Liver (tissue), 9 donors: Measurements from ENCODE around the gene THSD4. TPM values are rescaled to one million over a fixed set of nuclear protein-coding genes. Genes with fewer than 3 reads are reported as not detected.

Source experiments
- DNase-seq: peaks from one replicate; pipeline ENCODE4 v3.0.0-alpha.2; 2017; ENCODE audit warnings: low spot score
- H3K27ac ChIP-seq, 2 donors: one replicate each; pipeline ENCODE4 v1.7.0; 2013; ENCODE audit warnings: inconsistent platforms in 2 of 2, low read length in 2 of 2, control low read depth in 1 of 2, low read depth in 1 of 2, mild to moderate bottlenecking in 1 of 2
- H3K27me3 ChIP-seq, 4 donors: one replicate each; pipeline versions ENCODE4 v1.6.1 to v1.7.0; 2013; ENCODE audit warnings: low read length in 3 of 4, inconsistent platforms in 1 of 4, mild to moderate bottlenecking in 1 of 4, moderate library complexity in 1 of 4; ENCODE audit not compliant: control insufficient read depth in 4 of 4, insufficient read depth in 4 of 4
- H3K36me3 ChIP-seq, 4 donors: one replicate each; pipeline versions ENCODE4 v1.6.1 to v1.7.0; 2013; ENCODE audit warnings: low read length in 3 of 4, mild to moderate bottlenecking in 3 of 4, low read depth in 1 of 4, moderate library complexity in 1 of 4; ENCODE audit not compliant: control insufficient read depth in 4 of 4, insufficient read depth in 3 of 4
- H3K4me1 ChIP-seq, 4 donors: one replicate each; pipeline versions ENCODE4 v1.6.1 to v1.7.0; 2013; ENCODE audit warnings: low read length in 3 of 4, mild to moderate bottlenecking in 3 of 4, moderate library complexity in 1 of 4; ENCODE audit not compliant: control insufficient read depth in 4 of 4, insufficient read depth in 4 of 4
- H3K4me3 ChIP-seq, 3 donors: one replicate each; pipeline versions ENCODE4 v1.6.1 to v1.7.0; 2013; ENCODE audit warnings: low read length in 3 of 3, control low read depth in 1 of 3, low read depth in 1 of 3, mild to moderate bottlenecking in 1 of 3
- H3K9ac ChIP-seq, 2 donors: one replicate each; pipeline ENCODE4 v1.7.0; 2013; ENCODE audit warnings: low read length in 2 of 2, mild to moderate bottlenecking in 2 of 2, moderate library complexity in 2 of 2, control low read depth in 1 of 2, low read depth in 1 of 2
- H3K9me3 ChIP-seq, 4 donors: one replicate each; pipeline versions ENCODE4 v1.6.1 to v1.7.0; 2013; ENCODE audit warnings: low read length in 3 of 4; ENCODE audit not compliant: control insufficient read depth in 4 of 4
- EGR1 ChIP-seq, 2 donors: IDR thresholded peaks; 2 replicates each; pipeline ENCODE4 v1.6.1; 2016 to 2018; ENCODE audit warnings: antibody characterized with exemption in 2 of 2, low read depth in 2 of 2
- FOXA1 ChIP-seq: IDR thresholded peaks from 2 replicates; pipeline ENCODE4 v1.6.1; 2016; ENCODE audit warnings: antibody characterized with exemption
- FOXA2 ChIP-seq: IDR thresholded peaks from 2 replicates; pipeline ENCODE4 v1.6.1; 2016; ENCODE audit warnings: antibody characterized with exemption
- GABPA ChIP-seq, 2 donors: IDR thresholded peaks in 1 of 2; conservative IDR thresholded peaks in 1 of 2; 2 replicates each; pipeline ENCODE4 v1.6.1; 2016; ENCODE audit warnings: antibody characterized with exemption in 2 of 2, mild to moderate bottlenecking in 1 of 2, moderate library complexity in 1 of 2
- HNF4A ChIP-seq, 2 donors: conservative IDR thresholded peaks; 2 replicates each; pipeline ENCODE4 v1.6.1; 2016; ENCODE audit warnings: antibody characterized with exemption in 2 of 2, mild to moderate bottlenecking in 2 of 2
- HNF4G ChIP-seq: IDR thresholded peaks from 2 replicates; pipeline ENCODE4 v1.6.1; 2016; ENCODE audit warnings: antibody characterized with exemption
- JUND ChIP-seq, 2 donors: IDR thresholded peaks; 2 replicates each; pipeline ENCODE4 v1.6.1; 2016; ENCODE audit warnings: antibody characterized with exemption in 2 of 2
- NR2F2 ChIP-seq: IDR thresholded peaks from 2 replicates; pipeline ENCODE4 v1.6.1; 2016; ENCODE audit warnings: antibody characterized with exemption
- RAD21 ChIP-seq, 2 donors: IDR thresholded peaks; 2 replicates each; pipeline ENCODE4 v1.6.1; 2016; ENCODE audit warnings: antibody characterized with exemption in 2 of 2, mild to moderate bottlenecking in 2 of 2
- RXRA ChIP-seq, 2 donors: IDR thresholded peaks; 2 replicates each; pipeline ENCODE4 v1.6.1; 2017 to 2018; ENCODE audit warnings: antibody characterized with exemption in 2 of 2, mild to moderate bottlenecking in 1 of 2
- SP1 ChIP-seq: IDR thresholded peaks from 2 replicates; pipeline ENCODE4 v1.6.1; 2018; ENCODE audit warnings: antibody characterized with exemption, mild to moderate bottlenecking
- TAF1 ChIP-seq: conservative IDR thresholded peaks from 2 replicates; pipeline ENCODE4 v1.6.1; 2016; ENCODE audit warnings: antibody characterized with exemption, mild to moderate bottlenecking
- YY1 ChIP-seq: IDR thresholded peaks from 2 replicates; pipeline ENCODE4 v1.6.1; 2016; ENCODE audit warnings: antibody characterized with exemption, mild to moderate bottlenecking
- WGBS: extraction: QIAGEN DNeasy Blood & Tissue Kit; methylation state at CpG from one replicate; pipeline ENCODE4 v1.1.7; 2013; 5-methylcytosine and 5-hydroxymethylcytosine counted together
- polyA plus RNA-seq, 2 donors: library from polyadenylated mRNA; stranded (reverse) in 1 of 2; unstranded in 1 of 2; fragments of 200-250 nt in 1 of 2; fragments of >200 nt in 1 of 2; fragmentation: Nextera tagmentation in 1 of 2; extraction: Ambion mirVana in 1 of 2; gene quantifications; one replicate each; pipeline versions ENCODE4 v1.2.1 to v1.2.3, GENCODE V29; 2013 to 2015
- total RNA-seq, 2 donors: library from RNA; depleted of rRNA; stranded (reverse); fragments of >200 nt; gene quantifications; one replicate each; pipeline ENCODE4 v1.2.3, GENCODE V29; 2014
- TF ChIP-seq, protein P1 (sequence below): IDR thresholded peaks from 2 replicates; pipeline ENCODE4 v1.6.1; 2016; ENCODE audit warnings: antibody characterized with exemption
- TF ChIP-seq, protein P2 (sequence below): fragments of 150-350 bp; IDR thresholded peaks from 2 replicates; pipeline ENCODE4 v1.5.1; 2017; ENCODE audit warnings: improper control_type of control experiment, low read depth, low read length; ENCODE audit not compliant: missing input control
- TF ChIP-seq, protein P3 (sequence below): IDR thresholded peaks from 2 replicates; pipeline ENCODE4 v1.6.1; 2016; ENCODE audit warnings: antibody characterized with exemption
- TF ChIP-seq, protein P4 (sequence below): IDR thresholded peaks from 2 replicates; pipeline ENCODE4 v1.6.1; 2016; ENCODE audit warnings: antibody characterized with exemption
- TF ChIP-seq, protein P5 (sequence below): IDR thresholded peaks from 2 replicates; pipeline ENCODE4 v1.6.1; 2016; ENCODE audit warnings: antibody characterized with exemption, mild to moderate bottlenecking
- donor health status: healthy.
- donor health status: healthy.
- donor health status: healthy.
- donor health status: healthy.
- donor health status: healthy.

Gene THSD4
- total and polyA plus RNA-seq, 4 donors: 0.23 to 11.5 (median 1.9) TPM

DNA sequence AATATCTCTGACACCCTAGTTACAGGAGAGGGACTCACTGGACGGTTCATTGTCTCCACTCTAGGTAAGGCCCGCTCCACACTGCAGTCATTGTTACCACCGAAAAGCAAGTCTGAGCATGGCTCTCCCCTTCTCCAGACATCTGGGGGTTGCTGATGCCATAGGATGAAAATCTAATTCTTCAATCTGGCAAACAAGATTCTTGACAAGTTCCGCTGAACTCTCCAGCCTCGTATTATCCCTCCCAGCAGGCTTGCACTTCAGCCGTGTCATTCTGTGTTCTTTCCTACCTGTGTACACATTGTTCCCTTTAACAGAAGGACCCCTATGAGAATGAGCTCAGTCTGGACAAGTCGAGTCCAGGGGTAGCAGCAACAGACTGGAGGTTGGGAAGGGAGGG is 542.8 kb downstream of the THSD4 start:
- H3K4me3 ChIP-seq: no peak overlapping the region
- no peaks in the 10 kb centered on the region for H3K9me3 ChIP-seq
- H3K27ac ChIP-seq: peak overlapping the region in 1 of 2 donors; percentile 81
- TF ChIP-seq TAF1: no peak
- no peak for TF ChIP-seq YY1
- TF ChIP-seq, protein P1, sequence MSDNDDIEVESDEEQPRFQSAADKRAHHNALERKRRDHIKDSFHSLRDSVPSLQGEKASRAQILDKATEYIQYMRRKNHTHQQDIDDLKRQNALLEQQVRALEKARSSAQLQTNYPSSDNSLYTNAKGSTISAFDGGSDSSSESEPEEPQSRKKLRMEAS: no peak
- H3K4me1 ChIP-seq: peaks cover 5 to 69% (median 50%) of the 10 kb centered on the region in 4 donors
- DNase-seq: no peak
- no peak overlapping the region for H3K9ac ChIP-seq
- no peaks in the 10 kb centered on the region for H3K36me3 ChIP-seq
- no peaks in the 10 kb centered on the region for H3K27me3 ChIP-seq
- WGBS: 89% methylated on average over 7 of the region's 7 CpGs

DNA sequence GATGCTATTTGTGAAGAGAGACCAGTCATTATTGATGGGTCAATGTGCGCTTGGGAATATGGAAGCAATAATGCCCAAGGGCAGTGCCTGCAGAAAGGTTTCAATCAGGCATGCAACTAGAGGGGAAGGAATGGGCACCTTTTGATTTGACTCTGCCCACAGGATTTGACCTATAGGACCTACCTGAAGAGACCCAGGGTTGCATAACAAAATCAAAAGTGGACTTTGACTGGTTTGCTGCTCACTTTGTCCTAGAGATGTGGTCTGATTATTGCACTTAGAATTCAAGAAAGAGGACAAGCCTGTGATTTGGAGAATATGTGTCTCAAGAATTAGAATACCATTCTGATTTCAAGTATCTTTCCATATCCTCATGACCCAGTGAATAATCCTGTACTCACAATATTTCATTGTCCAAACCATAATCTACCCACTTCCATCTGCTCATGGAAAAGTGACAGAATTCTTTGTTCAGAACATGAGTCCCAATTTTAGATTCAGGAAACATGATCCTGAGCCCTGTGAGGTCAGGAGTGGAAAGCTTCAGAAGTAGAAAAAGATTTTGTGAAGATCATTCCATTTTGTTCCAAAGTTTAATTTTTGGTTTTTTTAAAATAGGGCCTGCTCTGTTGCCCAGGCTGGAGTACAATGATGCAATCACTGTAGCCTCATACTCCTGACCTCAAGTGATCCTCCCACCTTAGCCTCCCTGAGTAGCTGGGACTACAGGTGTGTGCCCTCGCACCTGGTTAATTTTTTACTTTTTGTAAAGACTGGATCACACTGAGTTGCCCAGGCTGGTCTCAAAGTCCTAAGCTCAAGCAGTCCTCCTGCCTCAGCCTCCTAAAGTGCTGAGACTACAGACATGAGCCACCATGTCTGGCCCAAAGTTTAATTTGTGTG is 543.8 kb downstream of the THSD4 start:
- peak; percentile 40 for TF ChIP-seq SP1
- TF ChIP-seq YY1: no peak
- no peak for TF ChIP-seq RAD21 (IDR thresholded peaks at IDR 0.05)
- peak; percentile 85 to 88 for TF ChIP-seq HNF4A (conservative IDR thresholded peaks at IDR 0.05)
- TF ChIP-seq, protein P2, sequence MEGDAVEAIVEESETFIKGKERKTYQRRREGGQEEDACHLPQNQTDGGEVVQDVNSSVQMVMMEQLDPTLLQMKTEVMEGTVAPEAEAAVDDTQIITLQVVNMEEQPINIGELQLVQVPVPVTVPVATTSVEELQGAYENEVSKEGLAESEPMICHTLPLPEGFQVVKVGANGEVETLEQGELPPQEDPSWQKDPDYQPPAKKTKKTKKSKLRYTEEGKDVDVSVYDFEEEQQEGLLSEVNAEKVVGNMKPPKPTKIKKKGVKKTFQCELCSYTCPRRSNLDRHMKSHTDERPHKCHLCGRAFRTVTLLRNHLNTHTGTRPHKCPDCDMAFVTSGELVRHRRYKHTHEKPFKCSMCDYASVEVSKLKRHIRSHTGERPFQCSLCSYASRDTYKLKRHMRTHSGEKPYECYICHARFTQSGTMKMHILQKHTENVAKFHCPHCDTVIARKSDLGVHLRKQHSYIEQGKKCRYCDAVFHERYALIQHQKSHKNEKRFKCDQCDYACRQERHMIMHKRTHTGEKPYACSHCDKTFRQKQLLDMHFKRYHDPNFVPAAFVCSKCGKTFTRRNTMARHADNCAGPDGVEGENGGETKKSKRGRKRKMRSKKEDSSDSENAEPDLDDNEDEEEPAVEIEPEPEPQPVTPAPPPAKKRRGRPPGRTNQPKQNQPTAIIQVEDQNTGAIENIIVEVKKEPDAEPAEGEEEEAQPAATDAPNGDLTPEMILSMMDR: no peak
- TF ChIP-seq, protein P3, sequence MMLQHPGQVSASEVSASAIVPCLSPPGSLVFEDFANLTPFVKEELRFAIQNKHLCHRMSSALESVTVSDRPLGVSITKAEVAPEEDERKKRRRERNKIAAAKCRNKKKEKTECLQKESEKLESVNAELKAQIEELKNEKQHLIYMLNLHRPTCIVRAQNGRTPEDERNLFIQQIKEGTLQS: no peak
- peak in 1 of 2 donors; percentile 54 for TF ChIP-seq RXRA (IDR thresholded peaks at IDR 0.05)
- TF ChIP-seq FOXA1: no peak
- TF ChIP-seq, protein P4, sequence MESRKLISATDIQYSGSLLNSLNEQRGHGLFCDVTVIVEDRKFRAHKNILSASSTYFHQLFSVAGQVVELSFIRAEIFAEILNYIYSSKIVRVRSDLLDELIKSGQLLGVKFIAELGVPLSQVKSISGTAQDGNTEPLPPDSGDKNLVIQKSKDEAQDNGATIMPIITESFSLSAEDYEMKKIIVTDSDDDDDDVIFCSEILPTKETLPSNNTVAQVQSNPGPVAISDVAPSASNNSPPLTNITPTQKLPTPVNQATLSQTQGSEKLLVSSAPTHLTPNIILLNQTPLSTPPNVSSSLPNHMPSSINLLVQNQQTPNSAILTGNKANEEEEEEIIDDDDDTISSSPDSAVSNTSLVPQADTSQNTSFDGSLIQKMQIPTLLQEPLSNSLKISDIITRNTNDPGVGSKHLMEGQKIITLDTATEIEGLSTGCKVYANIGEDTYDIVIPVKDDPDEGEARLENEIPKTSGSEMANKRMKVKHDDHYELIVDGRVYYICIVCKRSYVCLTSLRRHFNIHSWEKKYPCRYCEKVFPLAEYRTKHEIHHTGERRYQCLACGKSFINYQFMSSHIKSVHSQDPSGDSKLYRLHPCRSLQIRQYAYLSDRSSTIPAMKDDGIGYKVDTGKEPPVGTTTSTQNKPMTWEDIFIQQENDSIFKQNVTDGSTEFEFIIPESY: no peak
- TF ChIP-seq, protein P1: no peak
- TF ChIP-seq HNF4G: peak; percentile 71
- TF ChIP-seq TAF1: no peak
- no peak for TF ChIP-seq FOXA2
- TF ChIP-seq NR2F2: no peak
- TF ChIP-seq, protein P5, sequence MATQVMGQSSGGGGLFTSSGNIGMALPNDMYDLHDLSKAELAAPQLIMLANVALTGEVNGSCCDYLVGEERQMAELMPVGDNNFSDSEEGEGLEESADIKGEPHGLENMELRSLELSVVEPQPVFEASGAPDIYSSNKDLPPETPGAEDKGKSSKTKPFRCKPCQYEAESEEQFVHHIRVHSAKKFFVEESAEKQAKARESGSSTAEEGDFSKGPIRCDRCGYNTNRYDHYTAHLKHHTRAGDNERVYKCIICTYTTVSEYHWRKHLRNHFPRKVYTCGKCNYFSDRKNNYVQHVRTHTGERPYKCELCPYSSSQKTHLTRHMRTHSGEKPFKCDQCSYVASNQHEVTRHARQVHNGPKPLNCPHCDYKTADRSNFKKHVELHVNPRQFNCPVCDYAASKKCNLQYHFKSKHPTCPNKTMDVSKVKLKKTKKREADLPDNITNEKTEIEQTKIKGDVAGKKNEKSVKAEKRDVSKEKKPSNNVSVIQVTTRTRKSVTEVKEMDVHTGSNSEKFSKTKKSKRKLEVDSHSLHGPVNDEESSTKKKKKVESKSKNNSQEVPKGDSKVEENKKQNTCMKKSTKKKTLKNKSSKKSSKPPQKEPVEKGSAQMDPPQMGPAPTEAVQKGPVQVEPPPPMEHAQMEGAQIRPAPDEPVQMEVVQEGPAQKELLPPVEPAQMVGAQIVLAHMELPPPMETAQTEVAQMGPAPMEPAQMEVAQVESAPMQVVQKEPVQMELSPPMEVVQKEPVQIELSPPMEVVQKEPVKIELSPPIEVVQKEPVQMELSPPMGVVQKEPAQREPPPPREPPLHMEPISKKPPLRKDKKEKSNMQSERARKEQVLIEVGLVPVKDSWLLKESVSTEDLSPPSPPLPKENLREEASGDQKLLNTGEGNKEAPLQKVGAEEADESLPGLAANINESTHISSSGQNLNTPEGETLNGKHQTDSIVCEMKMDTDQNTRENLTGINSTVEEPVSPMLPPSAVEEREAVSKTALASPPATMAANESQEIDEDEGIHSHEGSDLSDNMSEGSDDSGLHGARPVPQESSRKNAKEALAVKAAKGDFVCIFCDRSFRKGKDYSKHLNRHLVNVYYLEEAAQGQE: no peak
- no peak for TF ChIP-seq GABPA (IDR thresholded peaks at IDR 0.05 in 1 of 2, conservative IDR thresholded peaks at IDR 0.05 in 1 of 2)
- peak in 1 of 2 donors; percentile 20 for TF ChIP-seq JUND (IDR thresholded peaks at IDR 0.05)
- TF ChIP-seq EGR1 (IDR thresholded peaks at IDR 0.05; ENCODE audit: low read depth in 2 of 2): no peak
- H3K27ac ChIP-seq: peak overlapping the region; percentile 44 to 81
- H3K9ac ChIP-seq: no peak overlapping the region
- no peak overlapping the region for H3K4me3 ChIP-seq
- H3K27me3 ChIP-seq: no peaks in the 10 kb centered on the region
- no peaks in the 10 kb centered on the region for H3K36me3 ChIP-seq
- DNase-seq: no peak
- H3K4me1 ChIP-seq: peaks cover 5 to 69% (median 50%) of the 10 kb centered on the region in 4 donors
- WGBS: 65% methylated on average over 2 of the region's 2 CpGs
- no peaks in the 10 kb centered on the region for H3K9me3 ChIP-seq
